Brain microvascular endothelial cell (primary cell): Measurements from ENCODE around the gene RNASEH2C.

Source experiments
- DNase-seq: peaks from one replicate; pipeline ENCODE4 v3.0.0-alpha.2; 2020
- H3K27ac ChIP-seq: fragments of 250-450 bp; sonication (Bioruptor Pico); 2 replicates; pipeline ENCODE4 v1.5.1; 2020; ENCODE audit warnings: mild to moderate bottlenecking, moderate library complexity
- H3K27me3 ChIP-seq: fragments of 250-450 bp; sonication (Bioruptor Pico); replicated peaks from 2 replicates; pipeline ENCODE4 v1.5.1; 2020; ENCODE audit warnings: mild to moderate bottlenecking
- H3K36me3 ChIP-seq: fragments of 250-450 bp; sonication (Bioruptor Pico); replicated peaks from 2 replicates; pipeline ENCODE4 v1.5.1; 2020; ENCODE audit warnings: mild to moderate bottlenecking
- H3K4me3 ChIP-seq: 2 replicates; pipeline ENCODE4 v1.5.1; 2011; ENCODE audit warnings: low read depth, mild to moderate bottlenecking, control low read depth, low read length, moderate library complexity
- in situ Hi-C: cut with HindIII; loops from 2 replicates; pipeline ENCODE4 v1.10.0; 2017; ENCODE audit warnings: low sequenced_read_pairs, low pct_ligation_motif_present
- TF ChIP-seq, protein P1 (sequence below): IDR thresholded peaks from 2 replicates; pipeline ENCODE4 v1.5.1; 2011; ENCODE audit warnings: low read depth, mild to moderate bottlenecking, moderate library complexity, low read length, control low read depth, inconsistent platforms; ENCODE audit errors: missing control alignments

RNASEH2C gene

DNA sequence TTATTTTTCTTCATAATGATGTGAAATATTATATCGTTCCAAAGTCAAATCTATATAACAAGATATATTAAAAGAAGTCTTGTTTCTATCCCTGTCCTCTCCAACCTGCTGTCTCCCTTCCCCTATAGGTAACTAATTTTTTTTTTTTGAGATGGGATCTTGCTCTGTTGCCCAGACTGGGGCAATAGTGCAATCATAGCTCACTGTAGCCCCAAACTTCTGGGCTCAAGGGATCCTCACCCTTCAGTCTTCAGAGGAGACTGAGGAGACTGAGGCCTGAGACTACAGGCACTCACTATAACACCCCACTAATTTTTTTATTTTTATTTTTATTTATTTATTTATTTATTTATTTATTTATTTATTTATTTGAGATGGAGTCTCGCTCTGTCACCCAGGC, 47.6 kb downstream of the RNASEH2C start:
- no peak for DNase-seq
- in situ Hi-C loops, result no loop called here
- TF ChIP-seq, protein P1, sequence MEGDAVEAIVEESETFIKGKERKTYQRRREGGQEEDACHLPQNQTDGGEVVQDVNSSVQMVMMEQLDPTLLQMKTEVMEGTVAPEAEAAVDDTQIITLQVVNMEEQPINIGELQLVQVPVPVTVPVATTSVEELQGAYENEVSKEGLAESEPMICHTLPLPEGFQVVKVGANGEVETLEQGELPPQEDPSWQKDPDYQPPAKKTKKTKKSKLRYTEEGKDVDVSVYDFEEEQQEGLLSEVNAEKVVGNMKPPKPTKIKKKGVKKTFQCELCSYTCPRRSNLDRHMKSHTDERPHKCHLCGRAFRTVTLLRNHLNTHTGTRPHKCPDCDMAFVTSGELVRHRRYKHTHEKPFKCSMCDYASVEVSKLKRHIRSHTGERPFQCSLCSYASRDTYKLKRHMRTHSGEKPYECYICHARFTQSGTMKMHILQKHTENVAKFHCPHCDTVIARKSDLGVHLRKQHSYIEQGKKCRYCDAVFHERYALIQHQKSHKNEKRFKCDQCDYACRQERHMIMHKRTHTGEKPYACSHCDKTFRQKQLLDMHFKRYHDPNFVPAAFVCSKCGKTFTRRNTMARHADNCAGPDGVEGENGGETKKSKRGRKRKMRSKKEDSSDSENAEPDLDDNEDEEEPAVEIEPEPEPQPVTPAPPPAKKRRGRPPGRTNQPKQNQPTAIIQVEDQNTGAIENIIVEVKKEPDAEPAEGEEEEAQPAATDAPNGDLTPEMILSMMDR, result no peak
- no peak overlapping the region for H3K4me3 ChIP-seq
- no peaks in the 10 kb centered on the region for H3K36me3 ChIP-seq
- no peak overlapping the region for H3K27ac ChIP-seq
- no peaks in the 10 kb centered on the region for H3K27me3 ChIP-seq

DNA sequence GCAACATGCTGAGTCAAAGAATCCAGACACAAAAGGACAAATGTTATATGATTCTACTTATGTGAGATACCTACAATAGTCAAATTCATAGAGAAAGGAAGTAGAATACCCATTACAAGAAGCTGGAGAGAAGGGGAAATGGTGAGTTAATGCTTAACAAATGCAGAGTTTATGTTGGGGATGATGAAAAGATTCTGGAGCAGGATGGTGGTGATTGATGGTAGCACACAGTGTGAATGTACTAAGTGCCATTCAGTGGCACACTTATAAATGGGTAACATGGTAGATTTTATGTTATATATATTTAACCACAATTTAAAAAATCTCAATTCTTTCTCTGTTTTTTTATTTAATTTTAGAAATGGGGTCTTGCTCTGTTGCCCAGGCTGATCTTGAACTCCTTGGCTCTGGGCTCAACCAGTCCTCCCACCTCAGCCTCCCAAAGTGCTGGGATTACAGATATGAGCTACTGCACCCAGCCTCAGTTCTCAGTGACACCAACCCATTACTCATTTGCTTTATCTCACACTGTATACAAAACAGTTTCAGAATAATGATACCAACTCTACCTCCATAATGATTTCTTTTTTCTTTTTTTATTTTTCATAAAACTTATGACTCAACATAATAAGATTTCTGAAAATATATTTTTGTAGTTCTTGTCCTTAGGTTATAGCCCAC, 48.3 kb downstream of the RNASEH2C start:
- Histone ChIP-seq H3K4me3 (no peak overlapping the region), H3K27ac (no peak overlapping the region), H3K36me3 (no peaks in the 10 kb centered on the region), H3K27me3 (no peaks in the 10 kb centered on the region)
- in situ Hi-C loops, result no loop called here
- TF ChIP-seq, protein P1, result no peak
- DNase-seq, result no peak
